ENCODE results near the gene GABRA5. TPM values are rescaled to one million over a fixed set of nuclear protein-coding genes. Genes with fewer than 3 reads are reported as not detected.

GABRA5 gene
- total RNA-seq, 1 experiment from 2014 or later: 4.9 TPM

- Mint-ChIP-seq H3K4me3 (no peak overlapping the region), H3K27me3 (ENCODE audit: low read depth) (no peaks in the 10 kb centered on the region), H3K36me3 (ENCODE audit: insufficient read depth in 1 of 3, low read depth in 3 of 3) (no peaks in the 10 kb centered on the region; a peak in 2 of 7 replicates), H3K27ac (no peak overlapping the region), H3K4me1 (peaks cover 3 to 5% of the 10 kb centered on the region in 2 experiments; a peak in 1 of 4 replicates), H3K9me3 (no peaks in the 10 kb centered on the region)
- Histone ChIP-seq H2BK5ac (ENCODE audit: insufficient read length, low read length) (no peak overlapping the region), H3K79me1 (ENCODE audit: insufficient read depth, low read depth, low read length, poor library complexity, severe bottlenecking) (no peaks in the 10 kb centered on the region), H3K4me1 (ENCODE audit: insufficient read depth, low read length) (no peaks in the 10 kb centered on the region), H2BK120ac (ENCODE audit: low read depth, low read length, poor library complexity, severe bottlenecking) (no peak overlapping the region), H2BK20ac (ENCODE audit: low read depth, low read length, poor library complexity, severe bottlenecking) (no peak overlapping the region), H2BK12ac (ENCODE audit: insufficient read length, low read depth, low read length) (no peak overlapping the region), H3T11ph (ENCODE audit: low read length) (no peak overlapping the region), H4K91ac (ENCODE audit: insufficient read length, low read depth, low read length) (no peak overlapping the region), H4K5ac (ENCODE audit: insufficient read length, low read depth, low read length) (no peak overlapping the region), H4K20me1 (ENCODE audit: control insufficient read depth, insufficient read depth, insufficient read length) (no peaks in the 10 kb centered on the region), H4K8ac (replicated peaks; ENCODE audit: insufficient read length, low read depth, low read length) (no peak overlapping the region), H3K9me3 (ENCODE audit: control insufficient read depth, low read depth, low read length) (no peaks in the 10 kb centered on the region), H3K4ac (ENCODE audit: low read depth, low read length) (no peak overlapping the region), H3K18ac (ENCODE audit: insufficient read length, low read depth, low read length) (no peak overlapping the region), H2AK5ac (ENCODE audit: insufficient read length, low read length) (no peak overlapping the region), H3K23ac (ENCODE audit: insufficient read length, low read depth, low read length) (no peak overlapping the region), H3K79me2 (ENCODE audit: insufficient read depth, low read length) (no peaks in the 10 kb centered on the region), H2BK15ac (ENCODE audit: low read depth, low read length) (no peak overlapping the region), H3K4me2 (ENCODE audit: insufficient read depth, insufficient read length, low read length) (no peak overlapping the region), H3K56ac (ENCODE audit: insufficient read length, low read depth, low read length) (no peak overlapping the region), H3K9ac (ENCODE audit: extremely low read depth, insufficient read length, low read length) (no peak overlapping the region), H3K14ac (ENCODE audit: insufficient read depth, low read length) (no peak overlapping the region), H3K23me2 (ENCODE audit: insufficient read length, low read depth, low read length, poor library complexity, severe bottlenecking) (no peaks in the 10 kb centered on the region), H2AFZ (ENCODE audit: low read length) (no peak overlapping the region), H3K27ac (ENCODE audit: insufficient read length, low read depth, low read length) (no peak overlapping the region), H3K27me3 (ENCODE audit: insufficient read depth, low read length) (no peaks in the 10 kb centered on the region)
- WGBS (ENCODE audit: extremely low coverage, insufficient read length, low lambda C conversion rate): no CpG with 5 or more reads among the region's 4 CpGs
- no peak for DNase-seq
- TF ChIP-seq, protein P1, sequence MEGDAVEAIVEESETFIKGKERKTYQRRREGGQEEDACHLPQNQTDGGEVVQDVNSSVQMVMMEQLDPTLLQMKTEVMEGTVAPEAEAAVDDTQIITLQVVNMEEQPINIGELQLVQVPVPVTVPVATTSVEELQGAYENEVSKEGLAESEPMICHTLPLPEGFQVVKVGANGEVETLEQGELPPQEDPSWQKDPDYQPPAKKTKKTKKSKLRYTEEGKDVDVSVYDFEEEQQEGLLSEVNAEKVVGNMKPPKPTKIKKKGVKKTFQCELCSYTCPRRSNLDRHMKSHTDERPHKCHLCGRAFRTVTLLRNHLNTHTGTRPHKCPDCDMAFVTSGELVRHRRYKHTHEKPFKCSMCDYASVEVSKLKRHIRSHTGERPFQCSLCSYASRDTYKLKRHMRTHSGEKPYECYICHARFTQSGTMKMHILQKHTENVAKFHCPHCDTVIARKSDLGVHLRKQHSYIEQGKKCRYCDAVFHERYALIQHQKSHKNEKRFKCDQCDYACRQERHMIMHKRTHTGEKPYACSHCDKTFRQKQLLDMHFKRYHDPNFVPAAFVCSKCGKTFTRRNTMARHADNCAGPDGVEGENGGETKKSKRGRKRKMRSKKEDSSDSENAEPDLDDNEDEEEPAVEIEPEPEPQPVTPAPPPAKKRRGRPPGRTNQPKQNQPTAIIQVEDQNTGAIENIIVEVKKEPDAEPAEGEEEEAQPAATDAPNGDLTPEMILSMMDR (conservative IDR thresholded peaks at IDR 0.05): no peak
Measured at GRCh38 chr15:26929588-26929987, 62.7 kb downstream of the GABRA5 start.
